HEK293 (cell line): Measurements from ENCODE around the gene SMPDL3A.

Source experiments
- CTCF ChIA-PET: fragments of 350-600 bp; formaldehyde crosslinking; extraction: SDS; loops from one replicate; lab custom pipeline; 2021; ENCODE audit warnings: antibody characterized with exemption; lab: Yijun Ruan, JAX
- POLR2A ChIA-PET: fragments of 300-600 bp; formaldehyde crosslinking; extraction: SDS; loops from one replicate; lab custom pipeline; 2020; ENCODE audit warnings: antibody characterized with exemption, inconsistent platforms; lab: Yijun Ruan, JAX
- H3K27ac ChIP-seq: fragments of 200-500 bp; sonication (Bioruptor generic); 2 replicates; pipeline ENCODE4 v1.5.1; 2014; ENCODE audit warnings: low read depth, low read length, control low read depth, inconsistent platforms; ENCODE audit errors: extremely low read depth
- H3K36me3 ChIP-seq, 2 experiments: fragments of 200-500 bp in 1 of 2; sonication (Bioruptor generic) in 1 of 2; 1 replicate in 1 of 2; 2 replicates in 1 of 2; pipeline ENCODE4 v1.5.1; 2014 to 2017; ENCODE audit warnings: inconsistent platforms in 2 of 2, low read length in 2 of 2; ENCODE audit not compliant: control insufficient read depth in 2 of 2, insufficient read depth in 1 of 2
- H3K4me1 ChIP-seq: fragments of 200-500 bp; sonication (Bioruptor generic); 2 replicates; pipeline ENCODE4 v1.5.1; 2014; ENCODE audit warnings: mild to moderate bottlenecking, low read length, inconsistent platforms; ENCODE audit not compliant: control insufficient read depth, insufficient read depth
- H3K4me3 ChIP-seq: 2 replicates; pipeline ENCODE4 v1.5.1; 2011; ENCODE audit warnings: low read depth, mild to moderate bottlenecking, control low read depth, low read length, moderate library complexity
- H3K9me3 ChIP-seq: fragments of 200-500 bp; sonication (Bioruptor generic); 2 replicates; pipeline ENCODE4 v1.5.1; 2014; ENCODE audit warnings: low read depth, low read length, inconsistent platforms; ENCODE audit not compliant: control insufficient read depth, insufficient read depth
- FEZF1 ChIP-seq: fragments of 450-650 bp; formaldehyde crosslinking; IDR thresholded peaks from 2 replicates; pipeline ENCODE4 v1.5.1; 2016; ENCODE audit warnings: missing biosample characterization, missing genetic modification characterization
- HOXC10 ChIP-seq: sonication (generic); formaldehyde crosslinking; IDR thresholded peaks from 2 replicates; pipeline ENCODE4 v1.8.1; 2023; ENCODE audit warnings: mild to moderate bottlenecking, missing genetic modification reagents
- ZNF10 ChIP-seq: fragments of 450-650 bp; formaldehyde crosslinking; IDR thresholded peaks from 2 replicates; pipeline ENCODE4 v1.5.1; 2017; ENCODE audit warnings: missing biosample characterization, missing genetic modification characterization
- ZNF350 ChIP-seq: fragments of 450-650 bp; formaldehyde crosslinking; IDR thresholded peaks from 2 replicates; pipeline ENCODE4 v1.5.0; 2017; ENCODE audit warnings: missing biosample characterization, mild to moderate bottlenecking, missing genetic modification characterization
- ZNF354C ChIP-seq: fragments of 450-650 bp; formaldehyde crosslinking; IDR thresholded peaks from 2 replicates; pipeline ENCODE4 v1.5.1; 2016; ENCODE audit warnings: missing biosample characterization, missing genetic modification characterization, low read depth, borderline replicate concordance
- ZNF404 ChIP-seq: fragments of 450-650 bp; formaldehyde crosslinking; IDR thresholded peaks from 2 replicates; pipeline ENCODE4 v1.5.1; 2017; ENCODE audit warnings: missing biosample characterization, missing genetic modification characterization
- ZNF416 ChIP-seq: fragments of 450-650 bp; formaldehyde crosslinking; IDR thresholded peaks from 2 replicates; pipeline ENCODE4 v1.5.1; 2016; ENCODE audit warnings: missing biosample characterization, missing genetic modification characterization
- ZNF423 ChIP-seq: fragments of 450-650 bp; formaldehyde crosslinking; IDR thresholded peaks from 2 replicates; pipeline ENCODE4 v1.5.1; 2016; ENCODE audit warnings: missing biosample characterization, missing genetic modification characterization
- ZNF529 ChIP-seq: fragments of 450-650 bp; formaldehyde crosslinking; IDR thresholded peaks from 2 replicates; pipeline ENCODE4 v1.5.1; 2017; ENCODE audit warnings: missing genetic modification characterization, missing biosample characterization; ENCODE audit not compliant: insufficient replicate concordance
- ZNF548 ChIP-seq: fragments of 450-650 bp; formaldehyde crosslinking; IDR thresholded peaks from 2 replicates; pipeline ENCODE4 v1.5.1; 2016; ENCODE audit warnings: missing biosample characterization, missing genetic modification characterization
- ZNF626 ChIP-seq: fragments of 450-650 bp; sonication (Bioruptor Pico); formaldehyde crosslinking; IDR thresholded peaks from 2 replicates; pipeline ENCODE4 v1.5.1; 2018; ENCODE audit warnings: missing biosample characterization, missing genetic modification characterization, inconsistent platforms
- ZSCAN23 ChIP-seq: fragments of 450-650 bp; formaldehyde crosslinking; IDR thresholded peaks from 2 replicates; pipeline ENCODE4 v1.5.1; 2016; ENCODE audit warnings: missing biosample characterization, missing genetic modification characterization
- TF ChIP-seq, protein P1 (sequence below): fragments of 450-650 bp; formaldehyde crosslinking; IDR thresholded peaks from 2 replicates; pipeline ENCODE4 v1.5.1; 2017; ENCODE audit warnings: missing biosample characterization, missing genetic modification characterization
- TF ChIP-seq, protein P2 (sequence below): fragments of 450-650 bp; formaldehyde crosslinking; IDR thresholded peaks from 2 replicates; pipeline ENCODE4 v1.5.1; 2016; ENCODE audit warnings: missing biosample characterization, missing genetic modification characterization, borderline replicate concordance
- TF ChIP-seq, protein P3 (sequence below): fragments of 450-650 bp; formaldehyde crosslinking; IDR thresholded peaks from 2 replicates; pipeline ENCODE4 v1.5.1; 2016; ENCODE audit warnings: missing biosample characterization, missing genetic modification characterization
- TF ChIP-seq, protein P4 (sequence below): fragments of 450-650 bp; formaldehyde crosslinking; IDR thresholded peaks from 2 replicates; pipeline ENCODE4 v1.5.1; 2016; ENCODE audit warnings: missing biosample characterization, missing genetic modification characterization
- TF ChIP-seq, protein P5 (sequence below): fragments of 450-650 bp; formaldehyde crosslinking; conservative IDR thresholded peaks from 2 replicates; pipeline ENCODE4 v1.5.1; 2016; ENCODE audit warnings: low read depth, missing biosample characterization, missing genetic modification characterization

SMPDL3A gene

DNA sequence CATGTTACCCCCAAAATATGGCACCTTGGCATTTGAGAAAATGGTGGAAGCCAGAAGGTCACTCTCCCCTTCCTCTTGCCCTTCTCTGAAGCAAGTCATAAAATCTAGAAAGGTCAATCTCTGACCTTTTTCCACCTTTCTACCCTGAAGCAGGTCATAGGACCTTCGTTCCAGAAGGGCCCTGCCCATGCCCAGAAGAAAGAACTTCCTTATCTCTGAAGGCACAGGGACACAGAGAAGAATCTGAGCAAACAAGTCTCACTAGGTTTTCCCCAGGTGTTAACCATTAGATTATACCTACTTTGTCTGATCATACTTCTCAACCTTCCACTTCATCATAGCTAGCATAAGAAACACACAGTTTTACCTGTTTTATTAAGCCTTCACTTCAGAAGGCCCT, 42.5 kb downstream of the SMPDL3A start:
- CTCF ChIA-PET, result interaction anchor here (1.0 to 1.2 kb wide), 3 partner anchors 8 to 104 kb away, joined by 3 to 9 read pairs (median 3); no protein-coding TSS in a partner anchor

More for the DNA sequence above, 42.5 kb downstream of the SMPDL3A start:
- TF ChIP-seq ZNF423 (tag by site-specific recombination) (no peak), FEZF1 (tag by site-specific recombination) (no peak), ZNF626 (tag by site-specific recombination) (no peak), ZNF548 (tag by site-specific recombination) (no peak), ZSCAN23 (no peak), ZNF354C (tag by site-specific recombination) (no peak), HOXC10 (CRISPR knock-in tag) (no peak), ZNF529 (tag by site-specific recombination) (no peak), ZNF416 (no peak), ZNF350 (tag by site-specific recombination) (no peak), ZNF404 (no peak), ZNF10 (tag by site-specific recombination) (no peak)
- TF ChIP-seq, protein P1, sequence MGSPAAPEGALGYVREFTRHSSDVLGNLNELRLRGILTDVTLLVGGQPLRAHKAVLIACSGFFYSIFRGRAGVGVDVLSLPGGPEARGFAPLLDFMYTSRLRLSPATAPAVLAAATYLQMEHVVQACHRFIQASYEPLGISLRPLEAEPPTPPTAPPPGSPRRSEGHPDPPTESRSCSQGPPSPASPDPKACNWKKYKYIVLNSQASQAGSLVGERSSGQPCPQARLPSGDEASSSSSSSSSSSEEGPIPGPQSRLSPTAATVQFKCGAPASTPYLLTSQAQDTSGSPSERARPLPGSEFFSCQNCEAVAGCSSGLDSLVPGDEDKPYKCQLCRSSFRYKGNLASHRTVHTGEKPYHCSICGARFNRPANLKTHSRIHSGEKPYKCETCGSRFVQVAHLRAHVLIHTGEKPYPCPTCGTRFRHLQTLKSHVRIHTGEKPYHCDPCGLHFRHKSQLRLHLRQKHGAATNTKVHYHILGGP (tag by site-specific recombination), result no peak
- TF ChIP-seq, protein P2, sequence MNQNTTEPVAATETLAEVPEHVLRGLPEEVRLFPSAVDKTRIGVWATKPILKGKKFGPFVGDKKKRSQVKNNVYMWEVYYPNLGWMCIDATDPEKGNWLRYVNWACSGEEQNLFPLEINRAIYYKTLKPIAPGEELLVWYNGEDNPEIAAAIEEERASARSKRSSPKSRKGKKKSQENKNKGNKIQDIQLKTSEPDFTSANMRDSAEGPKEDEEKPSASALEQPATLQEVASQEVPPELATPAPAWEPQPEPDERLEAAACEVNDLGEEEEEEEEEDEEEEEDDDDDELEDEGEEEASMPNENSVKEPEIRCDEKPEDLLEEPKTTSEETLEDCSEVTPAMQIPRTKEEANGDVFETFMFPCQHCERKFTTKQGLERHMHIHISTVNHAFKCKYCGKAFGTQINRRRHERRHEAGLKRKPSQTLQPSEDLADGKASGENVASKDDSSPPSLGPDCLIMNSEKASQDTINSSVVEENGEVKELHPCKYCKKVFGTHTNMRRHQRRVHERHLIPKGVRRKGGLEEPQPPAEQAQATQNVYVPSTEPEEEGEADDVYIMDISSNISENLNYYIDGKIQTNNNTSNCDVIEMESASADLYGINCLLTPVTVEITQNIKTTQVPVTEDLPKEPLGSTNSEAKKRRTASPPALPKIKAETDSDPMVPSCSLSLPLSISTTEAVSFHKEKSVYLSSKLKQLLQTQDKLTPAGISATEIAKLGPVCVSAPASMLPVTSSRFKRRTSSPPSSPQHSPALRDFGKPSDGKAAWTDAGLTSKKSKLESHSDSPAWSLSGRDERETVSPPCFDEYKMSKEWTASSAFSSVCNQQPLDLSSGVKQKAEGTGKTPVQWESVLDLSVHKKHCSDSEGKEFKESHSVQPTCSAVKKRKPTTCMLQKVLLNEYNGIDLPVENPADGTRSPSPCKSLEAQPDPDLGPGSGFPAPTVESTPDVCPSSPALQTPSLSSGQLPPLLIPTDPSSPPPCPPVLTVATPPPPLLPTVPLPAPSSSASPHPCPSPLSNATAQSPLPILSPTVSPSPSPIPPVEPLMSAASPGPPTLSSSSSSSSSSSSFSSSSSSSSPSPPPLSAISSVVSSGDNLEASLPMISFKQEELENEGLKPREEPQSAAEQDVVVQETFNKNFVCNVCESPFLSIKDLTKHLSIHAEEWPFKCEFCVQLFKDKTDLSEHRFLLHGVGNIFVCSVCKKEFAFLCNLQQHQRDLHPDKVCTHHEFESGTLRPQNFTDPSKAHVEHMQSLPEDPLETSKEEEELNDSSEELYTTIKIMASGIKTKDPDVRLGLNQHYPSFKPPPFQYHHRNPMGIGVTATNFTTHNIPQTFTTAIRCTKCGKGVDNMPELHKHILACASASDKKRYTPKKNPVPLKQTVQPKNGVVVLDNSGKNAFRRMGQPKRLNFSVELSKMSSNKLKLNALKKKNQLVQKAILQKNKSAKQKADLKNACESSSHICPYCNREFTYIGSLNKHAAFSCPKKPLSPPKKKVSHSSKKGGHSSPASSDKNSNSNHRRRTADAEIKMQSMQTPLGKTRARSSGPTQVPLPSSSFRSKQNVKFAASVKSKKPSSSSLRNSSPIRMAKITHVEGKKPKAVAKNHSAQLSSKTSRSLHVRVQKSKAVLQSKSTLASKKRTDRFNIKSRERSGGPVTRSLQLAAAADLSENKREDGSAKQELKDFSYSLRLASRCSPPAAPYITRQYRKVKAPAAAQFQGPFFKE (tag by site-specific recombination), result no peak
- TF ChIP-seq, protein P3, sequence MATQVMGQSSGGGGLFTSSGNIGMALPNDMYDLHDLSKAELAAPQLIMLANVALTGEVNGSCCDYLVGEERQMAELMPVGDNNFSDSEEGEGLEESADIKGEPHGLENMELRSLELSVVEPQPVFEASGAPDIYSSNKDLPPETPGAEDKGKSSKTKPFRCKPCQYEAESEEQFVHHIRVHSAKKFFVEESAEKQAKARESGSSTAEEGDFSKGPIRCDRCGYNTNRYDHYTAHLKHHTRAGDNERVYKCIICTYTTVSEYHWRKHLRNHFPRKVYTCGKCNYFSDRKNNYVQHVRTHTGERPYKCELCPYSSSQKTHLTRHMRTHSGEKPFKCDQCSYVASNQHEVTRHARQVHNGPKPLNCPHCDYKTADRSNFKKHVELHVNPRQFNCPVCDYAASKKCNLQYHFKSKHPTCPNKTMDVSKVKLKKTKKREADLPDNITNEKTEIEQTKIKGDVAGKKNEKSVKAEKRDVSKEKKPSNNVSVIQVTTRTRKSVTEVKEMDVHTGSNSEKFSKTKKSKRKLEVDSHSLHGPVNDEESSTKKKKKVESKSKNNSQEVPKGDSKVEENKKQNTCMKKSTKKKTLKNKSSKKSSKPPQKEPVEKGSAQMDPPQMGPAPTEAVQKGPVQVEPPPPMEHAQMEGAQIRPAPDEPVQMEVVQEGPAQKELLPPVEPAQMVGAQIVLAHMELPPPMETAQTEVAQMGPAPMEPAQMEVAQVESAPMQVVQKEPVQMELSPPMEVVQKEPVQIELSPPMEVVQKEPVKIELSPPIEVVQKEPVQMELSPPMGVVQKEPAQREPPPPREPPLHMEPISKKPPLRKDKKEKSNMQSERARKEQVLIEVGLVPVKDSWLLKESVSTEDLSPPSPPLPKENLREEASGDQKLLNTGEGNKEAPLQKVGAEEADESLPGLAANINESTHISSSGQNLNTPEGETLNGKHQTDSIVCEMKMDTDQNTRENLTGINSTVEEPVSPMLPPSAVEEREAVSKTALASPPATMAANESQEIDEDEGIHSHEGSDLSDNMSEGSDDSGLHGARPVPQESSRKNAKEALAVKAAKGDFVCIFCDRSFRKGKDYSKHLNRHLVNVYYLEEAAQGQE (tag by site-specific recombination), result no peak
- TF ChIP-seq, protein P4, sequence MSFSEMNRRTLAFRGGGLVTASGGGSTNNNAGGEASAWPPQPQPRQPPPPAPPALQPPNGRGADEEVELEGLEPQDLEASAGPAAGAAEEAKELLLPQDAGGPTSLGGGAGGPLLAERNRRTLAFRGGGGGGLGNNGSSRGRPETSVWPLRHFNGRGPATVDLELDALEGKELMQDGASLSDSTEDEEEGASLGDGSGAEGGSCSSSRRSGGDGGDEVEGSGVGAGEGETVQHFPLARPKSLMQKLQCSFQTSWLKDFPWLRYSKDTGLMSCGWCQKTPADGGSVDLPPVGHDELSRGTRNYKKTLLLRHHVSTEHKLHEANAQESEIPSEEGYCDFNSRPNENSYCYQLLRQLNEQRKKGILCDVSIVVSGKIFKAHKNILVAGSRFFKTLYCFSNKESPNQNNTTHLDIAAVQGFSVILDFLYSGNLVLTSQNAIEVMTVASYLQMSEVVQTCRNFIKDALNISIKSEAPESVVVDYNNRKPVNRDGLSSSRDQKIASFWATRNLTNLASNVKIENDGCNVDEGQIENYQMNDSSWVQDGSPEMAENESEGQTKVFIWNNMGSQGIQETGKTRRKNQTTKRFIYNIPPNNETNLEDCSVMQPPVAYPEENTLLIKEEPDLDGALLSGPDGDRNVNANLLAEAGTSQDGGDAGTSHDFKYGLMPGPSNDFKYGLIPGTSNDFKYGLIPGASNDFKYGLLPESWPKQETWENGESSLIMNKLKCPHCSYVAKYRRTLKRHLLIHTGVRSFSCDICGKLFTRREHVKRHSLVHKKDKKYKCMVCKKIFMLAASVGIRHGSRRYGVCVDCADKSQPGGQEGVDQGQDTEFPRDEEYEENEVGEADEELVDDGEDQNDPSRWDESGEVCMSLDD, result no peak
- TF ChIP-seq, protein P5, sequence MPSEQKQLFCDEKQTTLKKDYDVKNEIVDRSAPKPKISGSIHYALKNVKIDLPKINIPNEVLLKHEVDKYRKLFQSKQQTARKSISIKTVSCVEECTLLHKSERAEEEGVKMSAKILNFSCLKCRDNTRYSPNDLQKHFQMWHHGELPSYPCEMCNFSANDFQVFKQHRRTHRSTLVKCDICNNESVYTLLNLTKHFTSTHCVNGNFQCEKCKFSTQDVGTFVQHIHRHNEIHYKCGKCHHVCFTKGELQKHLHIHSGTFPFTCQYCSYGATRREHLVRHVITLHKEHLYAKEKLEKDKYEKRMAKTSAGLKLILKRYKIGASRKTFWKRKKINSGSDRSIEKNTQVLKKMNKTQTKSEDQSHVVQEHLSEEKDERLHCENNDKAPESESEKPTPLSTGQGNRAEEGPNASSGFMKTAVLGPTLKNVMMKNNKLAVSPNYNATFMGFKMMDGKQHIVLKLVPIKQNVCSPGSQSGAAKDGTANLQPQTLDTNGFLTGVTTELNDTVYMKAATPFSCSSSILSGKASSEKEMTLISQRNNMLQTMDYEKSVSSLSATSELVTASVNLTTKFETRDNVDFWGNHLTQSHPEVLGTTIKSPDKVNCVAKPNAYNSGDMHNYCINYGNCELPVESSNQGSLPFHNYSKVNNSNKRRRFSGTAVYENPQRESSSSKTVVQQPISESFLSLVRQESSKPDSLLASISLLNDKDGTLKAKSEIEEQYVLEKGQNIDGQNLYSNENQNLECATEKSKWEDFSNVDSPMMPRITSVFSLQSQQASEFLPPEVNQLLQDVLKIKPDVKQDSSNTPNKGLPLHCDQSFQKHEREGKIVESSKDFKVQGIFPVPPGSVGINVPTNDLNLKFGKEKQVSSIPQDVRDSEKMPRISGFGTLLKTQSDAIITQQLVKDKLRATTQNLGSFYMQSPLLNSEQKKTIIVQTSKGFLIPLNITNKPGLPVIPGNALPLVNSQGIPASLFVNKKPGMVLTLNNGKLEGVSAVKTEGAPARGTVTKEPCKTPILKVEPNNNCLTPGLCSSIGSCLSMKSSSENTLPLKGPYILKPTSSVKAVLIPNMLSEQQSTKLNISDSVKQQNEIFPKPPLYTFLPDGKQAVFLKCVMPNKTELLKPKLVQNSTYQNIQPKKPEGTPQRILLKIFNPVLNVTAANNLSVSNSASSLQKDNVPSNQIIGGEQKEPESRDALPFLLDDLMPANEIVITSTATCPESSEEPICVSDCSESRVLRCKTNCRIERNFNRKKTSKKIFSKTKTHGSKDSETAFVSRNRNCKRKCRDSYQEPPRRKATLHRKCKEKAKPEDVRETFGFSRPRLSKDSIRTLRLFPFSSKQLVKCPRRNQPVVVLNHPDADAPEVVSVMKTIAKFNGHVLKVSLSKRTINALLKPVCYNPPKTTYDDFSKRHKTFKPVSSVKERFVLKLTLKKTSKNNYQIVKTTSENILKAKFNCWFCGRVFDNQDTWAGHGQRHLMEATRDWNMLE, result no peak
- TF ChIP-seq, all 188 proteins: peak for 0
- H3K36me3 ChIP-seq, result no peaks in the 10 kb centered on the region
- peaks cover 11% of the 10 kb centered on the region for H3K4me1 ChIP-seq
- no peaks in the 10 kb centered on the region for H3K9me3 ChIP-seq
- H3K4me3 ChIP-seq, result no peak overlapping the region
- POLR2A ChIA-PET, result no interaction called here
- H3K27ac ChIP-seq, result no peak overlapping the region
